GM20000 (cell line): ENCODE measurements around the gene CLMP.

Experiments used
- DNase-seq: peaks from one replicate; pipeline ENCODE4 v3.0.0; 2012; ENCODE audit warnings: low spot score
- CTCF ChIP-seq: IDR thresholded peaks from 2 replicates; pipeline ENCODE4 v1.5.1; 2012; ENCODE audit warnings: mild to moderate bottlenecking, control low read depth; ENCODE audit errors: extremely low read depth, missing control alignments

CLMP gene

GRCh38 chr11:123057661-123058305 is 137.3 kb downstream of the CLMP start:
- no peak for DNase-seq
- TF ChIP-seq CTCF, result no peak

GRCh38 chr11:123056835-123057491 is 138.1 kb downstream of the CLMP start:
- no peak for DNase-seq
- no peak for TF ChIP-seq CTCF

- DNase-seq, result no peak
These were observed 139.7 kb downstream of the CLMP start for GRCh38 chr11:123055191-123055901.

GRCh38 chr11:123054301-123055065 is 140.6 kb downstream of the CLMP start:
- DNase-seq, result peak; percentile 71
- TF ChIP-seq CTCF, result peak; percentile 25

More at GRCh38 chr11:123055191-123055901, 139.7 kb downstream of the CLMP start:
- no peak for TF ChIP-seq CTCF

- no peak for DNase-seq
- TF ChIP-seq CTCF, result no peak
These were observed 141.9 kb downstream of the CLMP start for GRCh38 chr11:123052901-123053721.

GRCh38 chr11:123051634-123052033 is 143.4 kb downstream of the CLMP start:
- TF ChIP-seq CTCF, result no peak

More at GRCh38 chr11:123051634-123052033, 143.4 kb downstream of the CLMP start:
- no peak for DNase-seq
